RCC 7860 (cell line): Measurements from ENCODE around the gene C3orf22.

Experiments used
- DNase-seq: peaks from one replicate; pipeline ENCODE4 v3.0.0-alpha.2; 2015; ENCODE audit warnings: low spot score
- FAIRE-seq: peaks from 2 replicates; lab custom pipeline; 2012; peaks lifted over from hg19 to GRCh38; lab: Jason Lieb, UNC

Gene C3orf22

DNA sequence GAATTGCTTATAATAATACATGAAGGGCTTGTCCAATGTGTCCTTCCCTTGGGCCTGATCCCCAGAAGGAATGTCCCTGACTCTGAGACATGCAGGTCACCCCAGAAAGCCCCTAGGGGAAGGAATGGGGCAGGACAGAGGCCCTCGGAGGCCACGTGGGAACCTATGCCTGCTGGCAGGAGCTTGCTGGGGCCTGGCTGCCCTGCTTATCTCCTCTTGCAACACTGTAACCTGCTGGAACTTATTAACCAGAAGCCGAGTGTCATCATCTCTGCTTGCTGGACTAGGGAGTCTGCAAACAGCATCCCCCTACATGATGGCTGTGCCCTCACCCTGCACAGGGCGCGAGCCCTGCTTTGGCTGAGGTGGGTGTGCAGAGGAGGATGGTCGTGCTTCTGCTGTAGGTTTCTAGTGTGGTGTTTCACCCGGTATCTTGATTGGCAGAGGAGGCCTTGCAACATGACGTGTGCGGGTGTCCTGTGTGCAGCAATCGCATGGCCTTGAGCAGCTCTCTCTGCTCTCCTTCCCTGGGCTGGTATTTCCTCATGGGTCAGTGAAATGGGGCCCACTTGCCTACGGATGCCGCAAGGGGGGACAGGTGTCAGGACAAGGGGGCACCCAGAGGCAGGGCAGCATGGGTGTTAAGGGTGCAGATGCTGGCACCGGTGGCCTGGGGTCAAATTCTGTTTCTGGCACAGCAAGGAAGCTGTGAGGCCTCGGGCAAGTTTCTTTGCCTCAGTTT is 29.8 kb downstream of the C3orf22 start:
- DNase-seq: no peak
- FAIRE-seq: no peak

GRCh38 chr3:126528419-126528799 is 30.3 kb downstream of the C3orf22 start:
- FAIRE-seq (no peak), DNase-seq (no peak)

DNA sequence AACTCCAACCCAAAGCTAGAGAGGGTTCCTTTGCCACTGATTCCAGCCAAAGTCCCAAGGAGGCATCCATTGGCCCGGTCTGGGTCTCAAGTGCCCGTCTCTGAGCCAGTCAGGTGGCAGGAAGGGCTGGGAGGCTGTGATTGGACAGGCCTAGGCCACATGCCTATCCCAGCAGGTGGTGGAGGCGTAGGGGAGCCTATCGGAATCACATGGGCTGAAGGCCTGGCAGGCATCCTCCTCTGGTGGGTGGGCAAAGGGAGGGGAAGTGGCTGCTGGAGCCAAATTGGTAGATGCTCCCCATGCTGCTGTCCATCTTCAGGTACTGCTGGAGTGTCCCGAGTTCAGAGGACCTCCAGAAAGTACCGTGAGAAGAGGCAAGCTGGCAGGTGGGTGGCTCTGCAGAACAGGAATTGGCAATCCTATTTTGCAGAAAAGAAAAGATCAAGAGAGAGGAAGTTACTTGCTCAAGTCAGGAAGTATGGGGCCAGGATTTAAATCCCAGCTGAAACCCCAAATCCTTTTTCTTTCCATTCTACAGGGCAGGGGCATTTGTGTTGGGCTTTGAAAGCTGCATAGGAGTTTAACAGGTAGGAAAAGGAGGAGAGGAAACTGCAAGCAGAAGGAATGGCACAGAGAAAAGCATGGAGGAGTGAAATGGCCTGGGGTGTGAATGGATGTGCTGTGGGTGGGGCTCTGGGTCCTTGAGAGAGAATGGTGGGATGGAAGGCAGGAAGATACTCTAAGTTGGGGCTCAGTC is 31.1 kb downstream of the C3orf22 start:
- DNase-seq: no peak
- no peak for FAIRE-seq

- FAIRE-seq: no peak
Measured at GRCh38 chr3:126527006-126527405, 31.7 kb downstream of the C3orf22 start.

GRCh38 chr3:126526668-126527005 is 32.1 kb downstream of the C3orf22 start:
- DNase-seq (no peak), FAIRE-seq (no peak)

More at GRCh38 chr3:126527006-126527405, 31.7 kb downstream of the C3orf22 start:
- no peak for DNase-seq

GRCh38 chr3:126525853-126526667 is 32.7 kb downstream of the C3orf22 start:
- DNase-seq (no peak), FAIRE-seq (no peak)

DNA sequence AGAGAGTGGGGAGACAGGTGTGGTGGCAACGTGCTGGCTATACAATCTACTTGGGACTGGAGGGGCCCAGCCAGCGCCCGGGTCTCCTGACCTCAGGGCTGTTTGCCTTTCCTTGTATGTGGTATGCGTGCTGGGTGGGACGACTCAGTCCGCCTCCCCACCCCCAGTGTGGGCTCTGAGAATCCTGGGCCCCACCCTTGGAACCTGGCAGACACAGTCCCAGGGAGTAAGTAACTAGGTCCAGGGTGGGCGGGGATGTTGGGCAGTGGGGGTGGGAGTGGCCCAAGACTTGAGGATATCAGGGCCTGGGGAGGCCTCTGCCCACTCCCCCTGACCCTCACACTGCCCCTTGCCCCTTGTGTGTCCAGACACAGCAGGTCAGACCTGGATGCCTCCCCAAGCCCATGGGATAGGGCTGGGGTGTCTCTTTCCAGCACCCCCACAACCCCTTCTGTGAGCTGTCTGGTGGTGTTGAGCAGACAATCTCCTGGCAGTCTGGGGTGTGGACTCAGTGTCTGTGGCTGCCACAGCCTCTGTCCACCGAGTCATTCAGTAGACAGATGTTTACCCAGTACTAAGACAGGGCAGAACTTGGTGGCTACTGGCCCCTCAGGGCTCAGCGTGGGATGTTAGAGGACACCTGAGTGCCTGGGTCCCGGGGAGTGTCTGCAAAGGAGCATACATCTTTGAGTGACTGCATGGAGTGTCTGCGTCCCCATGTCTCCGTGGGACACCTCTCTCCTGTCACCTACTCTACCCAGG is 33.5 kb downstream of the C3orf22 start:
- no peak for FAIRE-seq
- DNase-seq: no peak

DNA sequence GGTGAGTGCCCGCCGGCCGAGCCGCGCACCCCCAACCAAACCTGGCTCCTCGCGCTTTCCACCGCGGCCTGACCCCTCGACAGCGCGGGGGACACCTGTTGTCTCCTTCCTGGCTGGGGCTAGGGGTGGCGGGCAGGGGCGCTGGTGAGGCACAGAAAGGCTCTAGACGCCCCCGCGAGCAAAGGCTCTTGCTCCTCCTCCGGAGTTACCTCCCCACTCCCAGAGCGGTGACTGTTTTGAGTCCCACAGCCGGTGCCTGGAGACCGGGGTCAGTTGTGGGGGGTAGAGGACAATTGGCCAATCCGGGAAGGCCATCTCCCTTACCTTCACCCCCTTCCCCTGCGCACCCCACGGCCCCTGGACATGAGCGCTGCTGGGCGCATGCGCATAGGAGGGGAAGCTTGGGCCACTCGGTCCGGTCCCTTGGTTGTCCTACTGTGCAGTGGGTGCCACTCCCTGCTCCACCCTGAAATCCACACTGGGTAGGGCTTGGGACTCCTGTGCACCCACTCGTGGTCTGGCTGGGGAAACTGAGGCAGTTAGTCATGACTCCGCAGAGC is 34.2 kb downstream of the C3orf22 start:
- no peak for DNase-seq
- FAIRE-seq: no peak

GRCh38 chr3:126523745-126524428 is 34.8 kb downstream of the C3orf22 start, which contains the start of gene CHST13:
TSS of gene CHST13 (plus strand) at chr3:126524155. CDS start at chr3:126524333, 178 bp downstream.
- no peak for FAIRE-seq
- no peak for DNase-seq

GRCh38 chr3:126522363-126522788 is 36.4 kb downstream of the C3orf22 start:
- no peak for FAIRE-seq
- DNase-seq: peak; percentile 22

DNA sequence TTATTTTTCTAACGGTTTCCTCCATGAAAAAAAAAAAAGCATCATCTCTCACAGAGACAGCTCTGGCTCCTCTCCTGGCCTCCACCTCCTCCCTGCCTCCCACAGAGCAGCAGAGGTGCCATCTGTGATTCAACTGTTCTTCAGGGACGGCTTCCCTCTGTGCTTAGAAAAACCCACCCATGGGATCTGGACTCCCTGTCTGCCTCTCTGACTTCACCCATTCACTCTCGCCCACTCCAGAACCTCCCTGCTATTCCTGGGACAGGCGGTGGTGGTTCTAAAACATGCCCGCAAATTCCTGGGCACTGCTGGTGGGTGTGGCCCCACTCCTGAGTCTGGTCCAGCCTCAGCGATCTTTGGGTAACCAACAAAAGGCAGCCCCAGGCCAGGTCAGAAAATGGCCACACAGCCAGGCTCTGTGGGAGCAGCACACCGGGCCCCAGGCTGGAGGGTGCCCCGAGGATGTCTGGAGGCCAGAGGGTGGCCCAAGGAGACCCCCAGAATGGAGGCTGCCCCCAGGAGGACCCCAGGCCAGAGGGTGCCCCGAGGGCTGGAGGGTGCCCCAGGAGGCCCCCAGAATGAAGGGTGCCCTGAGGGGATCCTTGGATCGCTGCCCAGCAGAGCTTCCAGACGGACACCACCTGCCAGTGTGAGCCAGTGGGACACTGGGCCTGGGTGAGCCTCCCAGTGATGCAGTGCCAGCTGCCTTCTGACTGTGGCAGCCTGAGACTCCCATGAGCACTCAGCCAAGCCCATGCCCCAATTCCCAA is 37.4 kb downstream of the C3orf22 start:
- no peak for FAIRE-seq
- DNase-seq: no peak

DNA sequence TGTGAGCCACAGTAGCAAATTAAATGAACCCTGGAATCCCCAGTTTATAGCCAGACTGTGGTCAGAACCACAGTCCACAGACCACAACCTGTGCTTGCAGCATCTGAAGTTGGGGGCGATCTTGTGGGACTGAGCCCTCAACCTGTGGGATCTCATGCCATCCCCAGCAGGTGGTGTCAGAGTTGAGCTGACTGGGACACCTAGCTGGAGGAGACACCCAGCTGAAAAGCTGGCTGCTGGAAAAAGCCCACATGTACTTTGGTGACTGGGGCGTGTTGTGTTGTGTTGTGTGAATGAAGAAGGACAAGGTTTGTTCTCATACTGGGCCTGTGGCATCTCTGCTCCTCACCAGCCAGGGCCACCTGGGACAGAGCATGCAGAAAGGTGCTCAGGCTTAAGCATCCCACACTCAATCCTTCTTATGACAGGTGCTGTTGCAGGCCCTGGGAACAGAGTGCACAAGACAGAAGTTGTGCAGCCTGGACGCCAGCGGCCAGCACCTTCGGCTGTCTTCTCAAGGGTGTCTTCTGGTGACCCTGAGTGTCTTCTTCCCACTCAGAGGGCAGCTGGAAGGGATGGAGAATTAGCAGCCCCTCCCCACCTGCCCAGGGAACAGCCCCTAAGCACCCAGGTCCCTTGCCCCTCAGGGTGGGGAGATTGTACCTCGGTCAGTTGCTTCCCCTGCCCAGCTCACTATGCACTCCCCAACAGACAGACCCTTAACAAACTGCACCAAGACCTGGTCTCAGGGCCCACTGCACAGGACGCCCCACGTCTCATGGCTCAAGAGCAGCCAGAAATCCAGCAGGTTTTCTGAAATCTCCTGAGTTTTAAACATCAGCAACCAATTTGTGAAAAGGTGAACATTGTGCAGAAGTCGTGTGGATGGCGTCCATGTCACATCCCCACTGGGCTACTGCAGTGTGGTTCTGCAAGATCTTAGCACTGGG is 39.0 kb downstream of the C3orf22 start:
- FAIRE-seq (no peak), DNase-seq (no peak)

- FAIRE-seq (no peak), DNase-seq (no peak)
Measured at GRCh38 chr3:126518779-126519177, 40.0 kb downstream of the C3orf22 start.

DNA sequence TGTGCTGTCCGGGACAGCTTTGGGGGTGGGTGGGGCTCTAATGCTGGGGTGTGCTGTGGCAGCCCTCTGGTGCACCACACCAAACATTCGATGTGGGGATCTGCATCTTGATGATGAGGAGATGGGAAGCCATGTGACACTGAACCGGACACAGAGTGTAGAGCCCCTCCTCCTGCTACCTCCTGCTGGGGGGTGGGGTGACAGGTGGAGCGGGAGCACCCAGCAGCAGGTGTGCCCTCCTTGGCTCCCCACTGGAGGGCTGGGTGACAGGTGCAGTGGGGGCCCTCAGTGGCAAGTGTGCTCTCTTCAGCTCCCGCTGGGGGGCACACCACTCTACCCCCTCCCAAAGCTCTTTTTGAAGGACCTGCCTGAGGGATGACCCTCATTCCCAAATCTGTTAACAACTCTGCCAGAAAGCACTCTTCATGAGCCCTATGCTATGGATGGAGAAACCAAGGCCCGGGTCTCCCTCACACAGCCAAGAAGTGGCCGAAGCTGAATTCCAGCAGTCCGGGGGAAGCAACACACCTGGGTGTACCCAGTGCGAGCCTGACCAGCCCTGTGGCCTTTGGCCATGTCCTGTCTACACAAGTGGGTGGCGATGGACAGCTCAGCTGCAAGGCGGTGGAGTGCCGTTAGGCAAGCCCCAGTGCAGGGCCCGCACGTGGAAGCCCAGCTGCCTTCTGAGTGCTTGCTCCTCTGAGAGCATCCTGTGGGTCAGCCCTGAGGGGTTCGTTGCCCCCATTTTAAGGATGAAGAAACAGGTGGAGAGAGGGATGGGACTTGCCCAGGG is 40.5 kb downstream of the C3orf22 start:
- no peak for DNase-seq

GRCh38 chr3:126517291-126517951 is 41.3 kb downstream of the C3orf22 start, which contains the start of gene UROC1:
TSS of gene UROC1 (minus strand) at chr3:126517773. CDS start at chr3:126517719, 54 bp downstream.
- DNase-seq: no peak
- FAIRE-seq: no peak

More for the DNA sequence above, 40.5 kb downstream of the C3orf22 start:
- no peak for FAIRE-seq

- DNase-seq (no peak), FAIRE-seq (no peak)
Measured at GRCh38 chr3:126516936-126517290, 41.8 kb downstream of the C3orf22 start.
